B cell (primary cell): ENCODE measurements around the gene LRRC8E. TPM values are rescaled to one million over a fixed set of nuclear protein-coding genes. Genes with fewer than 3 reads are reported as not detected.

ENCODE experiments used
- ATAC-seq: fragments of 200-7000 bp; cut with Tn5 transposase; one replicate; pipeline ENCODE4 v1.10.0; 2021; ENCODE audit warnings: low read depth, mild to moderate bottlenecking, moderate number of reproducible peaks, moderate library complexity
- CTCF ChIA-PET: fragments of 350-600 bp; sonication (Branson Sonifier 250); formaldehyde crosslinking; loops from one replicate; lab custom pipeline; 2021; ENCODE audit warnings: antibody characterized with exemption, inconsistent platforms; lab: Charles Lee
- POLR2A ChIA-PET: fragments of 350-600 bp; sonication (Branson Sonifier 250); formaldehyde crosslinking; loops from one replicate; lab custom pipeline; 2021; ENCODE audit warnings: antibody characterized with exemption; lab: Charles Lee
- DNase-seq: peaks from one replicate; pipeline ENCODE4 v3.0.0; 2013
- H2AFZ ChIP-seq: 2 replicates; pipeline ENCODE4 v1.6.1; 2012; ENCODE audit warnings: mild to moderate bottlenecking, low read depth, low read length; ENCODE audit not compliant: insufficient read depth, poor library complexity, severe bottlenecking
- H3K27ac ChIP-seq, 2 donors: 1 replicate in 1 of 2; 2 replicates in 1 of 2; pipeline ENCODE4 v1.5.1; 2012 to 2013; ENCODE audit warnings: low read length in 2 of 2, mild to moderate bottlenecking in 2 of 2, moderate library complexity in 1 of 2
- H3K27me3 ChIP-seq, 4 experiments: fragments of 200-600 bp in 1 of 4; sonication (generic) in 1 of 4; replicated peaks in 1 of 4; 1 replicate in 2 of 4; 2 replicates in 2 of 4; pipeline versions ENCODE4 v1.6.1 to v1.7.0; 2013 to 2016; ENCODE audit warnings: low read length in 3 of 4, mild to moderate bottlenecking in 2 of 4, mixed read lengths in 1 of 4, moderate library complexity in 1 of 4; ENCODE audit not compliant: insufficient read depth in 4 of 4, control insufficient read depth in 3 of 4; ENCODE audit errors: control extremely low read depth in 1 of 4
- H3K36me3 ChIP-seq, 2 experiments: replicated peaks in 1 of 2; 1 replicate in 1 of 2; 2 replicates in 1 of 2; pipeline versions ENCODE4 v1.6.1 to v1.7.1; 2013; ENCODE audit warnings: low read length in 1 of 2; ENCODE audit not compliant: insufficient read depth in 2 of 2, control insufficient read depth in 1 of 2; ENCODE audit errors: control extremely low read depth in 1 of 2, extremely low read depth in 1 of 2
- H3K4me1 ChIP-seq, 2 donors: fragments of 200-600 bp in 1 of 2; sonication (generic) in 1 of 2; 1 replicate in 1 of 2; 2 replicates in 1 of 2; pipeline versions ENCODE4 v1.5.1 to v1.6.1; 2013 to 2017; ENCODE audit warnings: low read length in 2 of 2; ENCODE audit not compliant: control insufficient read depth in 2 of 2, insufficient read depth in 2 of 2
- H3K4me2 ChIP-seq: replicated peaks from 2 replicates; pipeline ENCODE3; 2012; ENCODE audit warnings: mild to moderate bottlenecking, low read depth, low read length; ENCODE audit not compliant: poor library complexity, severe bottlenecking
- H3K4me3 ChIP-seq, 5 experiments: fragments of 200-600 bp in 1 of 5; sonication (generic) in 1 of 5; 1 replicate in 3 of 5; 2 replicates in 2 of 5; pipeline versions ENCODE4 v1.5.1 to v1.7.0; 2011 to 2016; ENCODE audit warnings: low read length in 4 of 5, mild to moderate bottlenecking in 4 of 5, low read depth in 2 of 5, control low read depth in 1 of 5, moderate library complexity in 1 of 5; ENCODE audit not compliant: insufficient read depth in 1 of 5; ENCODE audit errors: control extremely low read depth in 1 of 5, extremely low read depth in 1 of 5
- H3K79me2 ChIP-seq: fragments of 200-600 bp; sonication (generic); one replicate; pipeline ENCODE4 v1.6.0; 2016; ENCODE audit warnings: low read length; ENCODE audit not compliant: control insufficient read depth, insufficient read depth
- H3K9ac ChIP-seq: fragments of 200-600 bp; sonication (generic); 2 replicates; pipeline ENCODE4 v1.6.1; 2017; ENCODE audit warnings: mild to moderate bottlenecking, low read length, moderate library complexity
- H3K9me3 ChIP-seq, 3 donors: one replicate each; pipeline versions ENCODE4 v1.6.1 to v1.7.1; 2013; ENCODE audit warnings: low read length in 2 of 3; ENCODE audit not compliant: control insufficient read depth in 2 of 3, insufficient read depth in 1 of 3; ENCODE audit errors: control extremely low read depth in 1 of 3
- H4K20me1 ChIP-seq: 2 replicates; pipeline ENCODE4 v1.6.0; 2012; ENCODE audit warnings: mild to moderate bottlenecking, low read length; ENCODE audit not compliant: insufficient read depth, control insufficient read depth, poor library complexity, severe bottlenecking
- H3K27ac Mint-ChIP-seq: one replicate; pipeline ENCODE4 v1.8.0; 2021; ENCODE audit warnings: mixed read lengths
- H3K27me3 Mint-ChIP-seq: one replicate; pipeline ENCODE4 v1.8.0; 2021; ENCODE audit warnings: mixed read lengths
- H3K4me1 Mint-ChIP-seq: one replicate; pipeline ENCODE4 v1.8.0; 2021; ENCODE audit warnings: mixed read lengths
- H3K4me3 Mint-ChIP-seq: one replicate; pipeline ENCODE4 v1.8.0; 2021; ENCODE audit warnings: mixed read lengths
- H3K9me3 Mint-ChIP-seq: one replicate; pipeline ENCODE4 v1.8.0; 2022; ENCODE audit warnings: mixed read lengths; ENCODE audit not compliant: insufficient read depth
- EZH2 ChIP-seq: IDR thresholded peaks from 2 replicates; pipeline ENCODE4 v1.6.1; 2012; ENCODE audit warnings: borderline replicate concordance, low read depth, mild to moderate bottlenecking, moderate library complexity, low read length; ENCODE audit not compliant: insufficient read depth, poor library complexity, severe bottlenecking
- WGBS: methylation state at CpG from one replicate; pipeline ENCODE4 v1.1.5; 2013; ENCODE audit warnings: missing lambda C conversion rate; ENCODE audit not compliant: insufficient coverage; 5-methylcytosine and 5-hydroxymethylcytosine counted together
- intact Hi-C: fragments of 100-400 bp; cut with micrococcal nuclease; formaldehyde crosslinking; loops from one replicate; pipeline ENCODE4 v1.10.0; 2022
- polyA plus RNA-seq: library from polyadenylated mRNA; depleted of rRNA; stranded (reverse); fragments of >200 nt; gene quantifications from 2 replicates; pipeline ENCODE4 v1.2.3, GENCODE V29; 2012
- total RNA-seq, 2 donors: library from RNA; stranded (reverse); fragments of 120-200 nt in 1 of 2; gene quantifications; 1 replicate in 1 of 2; 2 replicates in 1 of 2; pipeline versions ENCODE4 v1.2.3 to v1.2.4, GENCODE V29; 2013 to 2022
- TF ChIP-seq, protein P1 (sequence below): fragments of 200-600 bp; IDR thresholded peaks from one replicate; pipeline ENCODE4 v1.8.0; 2022; ENCODE audit warnings: antibody characterized with exemption, mild to moderate bottlenecking

Gene LRRC8E
- total and polyA plus RNA-seq, 2 donors (not counting 1 experiment from before 2014, with no cell fraction given), result not detected

GRCh38 chr19:7840629-7841028, 47.7 kb upstream of the LRRC8E start:
- Mint-ChIP-seq H3K9me3 (no peaks in the 10 kb centered on the region), H3K27me3 (no peaks in the 10 kb centered on the region), H3K27ac (no peak overlapping the region), H3K4me3 (no peak overlapping the region), H3K4me1 (no peaks in the 10 kb centered on the region)
- ATAC-seq (no peak), DNase-seq (no peak)
- intact Hi-C loops, result no loop called here
- Histone ChIP-seq H3K79me2 (peaks cover 16% of the 10 kb centered on the region), H3K27me3 (no peaks in the 10 kb centered on the region), H3K27ac (no peak overlapping the region), H3K9me3 (peaks cover 0 to 4% (median 0%) of the 10 kb centered on the region in 3 donors), H4K20me1 (peaks cover 11% of the 10 kb centered on the region), H2AFZ (no peak overlapping the region), H3K4me3 (no peak overlapping the region), H3K9ac (no peak overlapping the region), H3K4me1 (no peaks in the 10 kb centered on the region), H3K4me2 (no peak overlapping the region), H3K36me3 (no peaks in the 10 kb centered on the region)
- CTCF ChIA-PET, result no interaction called here
- 92% methylated on average over 5 of the region's 8 CpGs for WGBS
- POLR2A ChIA-PET, result no interaction called here
- TF ChIP-seq, protein P1, sequence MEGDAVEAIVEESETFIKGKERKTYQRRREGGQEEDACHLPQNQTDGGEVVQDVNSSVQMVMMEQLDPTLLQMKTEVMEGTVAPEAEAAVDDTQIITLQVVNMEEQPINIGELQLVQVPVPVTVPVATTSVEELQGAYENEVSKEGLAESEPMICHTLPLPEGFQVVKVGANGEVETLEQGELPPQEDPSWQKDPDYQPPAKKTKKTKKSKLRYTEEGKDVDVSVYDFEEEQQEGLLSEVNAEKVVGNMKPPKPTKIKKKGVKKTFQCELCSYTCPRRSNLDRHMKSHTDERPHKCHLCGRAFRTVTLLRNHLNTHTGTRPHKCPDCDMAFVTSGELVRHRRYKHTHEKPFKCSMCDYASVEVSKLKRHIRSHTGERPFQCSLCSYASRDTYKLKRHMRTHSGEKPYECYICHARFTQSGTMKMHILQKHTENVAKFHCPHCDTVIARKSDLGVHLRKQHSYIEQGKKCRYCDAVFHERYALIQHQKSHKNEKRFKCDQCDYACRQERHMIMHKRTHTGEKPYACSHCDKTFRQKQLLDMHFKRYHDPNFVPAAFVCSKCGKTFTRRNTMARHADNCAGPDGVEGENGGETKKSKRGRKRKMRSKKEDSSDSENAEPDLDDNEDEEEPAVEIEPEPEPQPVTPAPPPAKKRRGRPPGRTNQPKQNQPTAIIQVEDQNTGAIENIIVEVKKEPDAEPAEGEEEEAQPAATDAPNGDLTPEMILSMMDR, result no peak
- no peak for TF ChIP-seq EZH2

- ChIA-PET CTCF (no interaction called here), POLR2A (no interaction called here)
- ATAC-seq, result no peak
- Mint-ChIP-seq H3K4me3 (no peak overlapping the region), H3K27me3 (no peaks in the 10 kb centered on the region), H3K9me3 (no peaks in the 10 kb centered on the region), H3K4me1 (no peaks in the 10 kb centered on the region), H3K27ac (no peak overlapping the region)
- Histone ChIP-seq H3K9me3 (peaks cover 0 to 4% (median 0%) of the 10 kb centered on the region in 3 donors), H3K4me2 (no peak overlapping the region), H3K9ac (no peak overlapping the region), H3K4me1 (no peaks in the 10 kb centered on the region), H3K36me3 (no peaks in the 10 kb centered on the region), H3K27me3 (no peaks in the 10 kb centered on the region), H3K27ac (no peak overlapping the region), H4K20me1 (peaks cover 11% of the 10 kb centered on the region), H2AFZ (no peak overlapping the region), H3K79me2 (peaks cover 16% of the 10 kb centered on the region), H3K4me3 (no peak overlapping the region)
- DNase-seq, result no peak
- WGBS, result 98% methylated on average over 9 of the region's 11 CpGs
- intact Hi-C loops, result no loop called here
- TF ChIP-seq EZH2, result no peak
- TF ChIP-seq, protein P1, result no peak
Observed at GRCh38 chr19:7841751-7842660, 46.3 kb upstream of the LRRC8E start.
